ENCODE results near the gene PIK3R6.

DNA sequence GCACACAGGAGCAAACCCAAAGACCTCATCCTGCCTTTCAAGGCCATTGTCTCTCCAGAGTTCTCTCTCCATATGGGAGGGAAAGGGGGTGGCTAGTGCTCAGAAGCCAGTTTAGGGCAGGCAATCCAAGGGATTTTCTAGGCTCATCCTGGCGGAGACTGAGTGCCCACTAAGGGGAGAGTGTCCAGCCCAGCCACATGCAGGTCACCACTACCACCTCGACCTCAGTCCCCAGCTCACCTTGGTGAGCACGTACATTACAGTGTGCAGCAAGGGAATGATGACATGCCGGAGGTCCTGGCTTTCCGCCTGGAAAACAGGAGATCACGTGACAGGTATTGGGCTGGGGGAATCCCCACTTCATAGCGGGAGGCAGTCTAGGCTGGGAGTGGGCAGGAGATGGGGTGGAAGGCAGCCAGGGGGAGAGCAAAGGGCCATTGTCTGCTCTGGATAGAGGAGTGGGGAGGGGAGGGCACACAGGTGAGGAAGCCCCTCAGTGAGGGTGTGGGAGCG is 29.9 kb downstream of the PIK3R6 start:
- TF ChIP-seq, protein P1, sequence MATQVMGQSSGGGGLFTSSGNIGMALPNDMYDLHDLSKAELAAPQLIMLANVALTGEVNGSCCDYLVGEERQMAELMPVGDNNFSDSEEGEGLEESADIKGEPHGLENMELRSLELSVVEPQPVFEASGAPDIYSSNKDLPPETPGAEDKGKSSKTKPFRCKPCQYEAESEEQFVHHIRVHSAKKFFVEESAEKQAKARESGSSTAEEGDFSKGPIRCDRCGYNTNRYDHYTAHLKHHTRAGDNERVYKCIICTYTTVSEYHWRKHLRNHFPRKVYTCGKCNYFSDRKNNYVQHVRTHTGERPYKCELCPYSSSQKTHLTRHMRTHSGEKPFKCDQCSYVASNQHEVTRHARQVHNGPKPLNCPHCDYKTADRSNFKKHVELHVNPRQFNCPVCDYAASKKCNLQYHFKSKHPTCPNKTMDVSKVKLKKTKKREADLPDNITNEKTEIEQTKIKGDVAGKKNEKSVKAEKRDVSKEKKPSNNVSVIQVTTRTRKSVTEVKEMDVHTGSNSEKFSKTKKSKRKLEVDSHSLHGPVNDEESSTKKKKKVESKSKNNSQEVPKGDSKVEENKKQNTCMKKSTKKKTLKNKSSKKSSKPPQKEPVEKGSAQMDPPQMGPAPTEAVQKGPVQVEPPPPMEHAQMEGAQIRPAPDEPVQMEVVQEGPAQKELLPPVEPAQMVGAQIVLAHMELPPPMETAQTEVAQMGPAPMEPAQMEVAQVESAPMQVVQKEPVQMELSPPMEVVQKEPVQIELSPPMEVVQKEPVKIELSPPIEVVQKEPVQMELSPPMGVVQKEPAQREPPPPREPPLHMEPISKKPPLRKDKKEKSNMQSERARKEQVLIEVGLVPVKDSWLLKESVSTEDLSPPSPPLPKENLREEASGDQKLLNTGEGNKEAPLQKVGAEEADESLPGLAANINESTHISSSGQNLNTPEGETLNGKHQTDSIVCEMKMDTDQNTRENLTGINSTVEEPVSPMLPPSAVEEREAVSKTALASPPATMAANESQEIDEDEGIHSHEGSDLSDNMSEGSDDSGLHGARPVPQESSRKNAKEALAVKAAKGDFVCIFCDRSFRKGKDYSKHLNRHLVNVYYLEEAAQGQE (IDR thresholded peaks at IDR 0.05; ENCODE audit: insufficient replicate concordance, low read depth) = no peak
- TF ChIP-seq, protein P2, sequence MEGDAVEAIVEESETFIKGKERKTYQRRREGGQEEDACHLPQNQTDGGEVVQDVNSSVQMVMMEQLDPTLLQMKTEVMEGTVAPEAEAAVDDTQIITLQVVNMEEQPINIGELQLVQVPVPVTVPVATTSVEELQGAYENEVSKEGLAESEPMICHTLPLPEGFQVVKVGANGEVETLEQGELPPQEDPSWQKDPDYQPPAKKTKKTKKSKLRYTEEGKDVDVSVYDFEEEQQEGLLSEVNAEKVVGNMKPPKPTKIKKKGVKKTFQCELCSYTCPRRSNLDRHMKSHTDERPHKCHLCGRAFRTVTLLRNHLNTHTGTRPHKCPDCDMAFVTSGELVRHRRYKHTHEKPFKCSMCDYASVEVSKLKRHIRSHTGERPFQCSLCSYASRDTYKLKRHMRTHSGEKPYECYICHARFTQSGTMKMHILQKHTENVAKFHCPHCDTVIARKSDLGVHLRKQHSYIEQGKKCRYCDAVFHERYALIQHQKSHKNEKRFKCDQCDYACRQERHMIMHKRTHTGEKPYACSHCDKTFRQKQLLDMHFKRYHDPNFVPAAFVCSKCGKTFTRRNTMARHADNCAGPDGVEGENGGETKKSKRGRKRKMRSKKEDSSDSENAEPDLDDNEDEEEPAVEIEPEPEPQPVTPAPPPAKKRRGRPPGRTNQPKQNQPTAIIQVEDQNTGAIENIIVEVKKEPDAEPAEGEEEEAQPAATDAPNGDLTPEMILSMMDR (IDR thresholded peaks at IDR 0.05; ENCODE audit: insufficient read depth, low read length) = no peak
- TF ChIP-seq POLR2AphosphoS5 (IDR thresholded peaks at IDR 0.05; ENCODE audit: low read depth) = no peak

Measured in HL-60 (cell line).